HG03060 (cell line): Measurements from ENCODE around the gene SF3B3.
"Not testable (repeated sequence)": the region's sequence is repeated elsewhere in the genome, so short reads cannot be mapped to it uniquely, and the experiment has no call there.

Source experiments
- ATAC-seq: cut with Tn5 transposase; IDR thresholded peaks from one replicate; pipeline ENCODE4 v1.9.1; 2021; ENCODE audit warnings: low read depth, moderate number of reproducible peaks; ENCODE audit not compliant: unreplicated experiment

Gene SF3B3

DNA sequence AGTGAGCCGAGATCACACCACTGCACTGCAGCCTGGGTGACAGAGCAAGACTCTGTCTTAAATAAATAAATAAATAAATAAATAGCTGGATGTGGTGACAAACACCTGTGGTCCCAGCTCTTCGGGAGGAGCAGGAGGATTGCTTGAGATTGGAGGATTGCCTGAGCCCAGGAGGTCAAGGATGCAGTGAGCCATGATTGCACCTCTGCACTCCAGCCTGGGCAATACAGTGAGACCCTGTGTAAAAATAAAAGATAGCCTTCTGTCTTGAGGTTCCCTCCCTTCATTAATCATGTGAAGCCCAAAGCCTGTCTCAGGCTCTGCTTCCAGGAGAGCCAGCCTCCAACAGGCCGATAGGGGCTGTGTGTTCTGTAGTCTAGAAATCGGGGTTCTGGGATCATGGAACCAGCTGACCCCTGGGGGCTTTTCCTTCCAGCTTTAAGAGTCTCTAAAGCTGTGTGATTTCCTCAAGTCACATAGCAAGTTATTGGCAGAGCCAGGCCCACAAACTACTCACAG, 88.2 kb downstream of the SF3B3 start:
- ATAC-seq, result no peak

GRCh38 chr16:70612931-70613330, 89.3 kb downstream of the SF3B3 start:
- no peak for ATAC-seq

GRCh38 chr16:70614208-70614951, 90.8 kb downstream of the SF3B3 start:
- ATAC-seq, result no peak

DNA sequence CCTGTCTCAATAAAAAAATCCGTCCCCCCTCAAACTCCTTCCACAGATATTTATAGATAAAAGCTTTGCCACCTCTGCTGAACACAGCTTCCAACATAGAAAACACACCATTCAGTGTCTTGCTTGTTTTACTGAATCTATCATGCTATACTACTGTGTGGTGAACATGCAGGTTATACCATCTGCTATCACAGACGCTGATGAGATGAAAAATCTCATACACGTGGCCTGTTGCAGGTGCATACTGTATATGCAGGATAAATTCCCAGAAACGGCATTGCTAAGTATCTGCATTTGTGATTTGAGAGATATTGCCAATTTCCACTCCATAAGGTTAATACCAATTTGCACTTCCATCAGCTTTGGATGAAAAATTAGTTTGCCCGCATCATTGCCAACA, 92.3 kb downstream of the SF3B3 start:
- ATAC-seq, result no peak

GRCh38 chr16:70621864-70622263, 98.2 kb downstream of the SF3B3 start:
- not testable (repeated sequence) for ATAC-seq
